CD4-positive, alpha-beta memory T cell (primary cell): ENCODE results near the gene KCNA2. TPM values are rescaled to one million over a fixed set of nuclear protein-coding genes. Genes with fewer than 3 reads are reported as not detected.

Experiments used
- CTCF ChIA-PET: fragments of 350-600 bp; sonication (Branson Sonifier 250); formaldehyde crosslinking; loops from one replicate; lab custom pipeline; 2021; ENCODE audit warnings: inconsistent platforms; ENCODE audit not compliant: partially characterized antibody; lab: Charles Lee
- POLR2A ChIA-PET: fragments of 350-600 bp; sonication (Branson Sonifier 250); formaldehyde crosslinking; loops from one replicate; lab custom pipeline; 2021; ENCODE audit not compliant: partially characterized antibody; lab: Charles Lee
- DNase-seq, 5 donors: peaks; one replicate each; pipeline versions ENCODE4 v3.0.0 to v3.0.0-alpha.2; 2020 to 2022; ENCODE audit warnings: mixed read lengths in 1 of 5
- H3K27ac ChIP-seq: one replicate; pipeline ENCODE4 v1.7.0; 2013; ENCODE audit warnings: low read depth, low read length
- H3K27me3 ChIP-seq: 2 replicates; pipeline ENCODE4 v1.7.0; 2013; ENCODE audit warnings: mild to moderate bottlenecking, low read length, moderate library complexity; ENCODE audit not compliant: insufficient read depth
- H3K36me3 ChIP-seq: 2 replicates; pipeline ENCODE4 v1.7.0; 2013; ENCODE audit warnings: mild to moderate bottlenecking, low read length, moderate library complexity; ENCODE audit not compliant: insufficient read depth
- H3K4me1 ChIP-seq: 2 replicates; pipeline ENCODE4 v1.7.0; 2013; ENCODE audit warnings: mild to moderate bottlenecking, low read length, moderate library complexity; ENCODE audit not compliant: insufficient read depth
- H3K4me3 ChIP-seq, 2 donors: one replicate each; pipeline ENCODE4 v1.7.0; 2013; ENCODE audit warnings: low read length in 2 of 2, mild to moderate bottlenecking in 1 of 2
- H3K9me3 ChIP-seq, 2 donors: one replicate each; pipeline ENCODE4 v1.7.0; 2013; ENCODE audit warnings: low read length in 2 of 2, control low read depth in 1 of 2; ENCODE audit not compliant: control insufficient read depth in 1 of 2
- H3K27ac Mint-ChIP-seq, 7 donors: one replicate each; pipeline ENCODE4 v1.8.0; 2020 to 2021; ENCODE audit warnings: mixed read lengths in 7 of 7, mild to moderate bottlenecking in 6 of 7, inconsistent platforms in 3 of 7, moderate library complexity in 3 of 7
- H3K27me3 Mint-ChIP-seq, 2 donors: one replicate each; pipeline ENCODE4 v1.8.0; 2020 to 2021; ENCODE audit warnings: mixed read lengths in 2 of 2
- H3K36me3 Mint-ChIP-seq, 2 donors: one replicate each; pipeline ENCODE4 v1.8.0; 2020 to 2021; ENCODE audit warnings: mixed read lengths in 2 of 2, inconsistent platforms in 1 of 2, mild to moderate bottlenecking in 1 of 2
- H3K4me1 Mint-ChIP-seq, 4 donors: one replicate each; pipeline ENCODE4 v1.8.0; 2020 to 2021; ENCODE audit warnings: mixed read lengths in 4 of 4, mild to moderate bottlenecking in 1 of 4
- H3K4me3 Mint-ChIP-seq, 8 donors: one replicate each; pipeline ENCODE4 v1.8.0; 2020 to 2021; ENCODE audit warnings: mixed read lengths in 8 of 8, mild to moderate bottlenecking in 7 of 8, moderate library complexity in 6 of 8, inconsistent platforms in 3 of 8
- H3K9me3 Mint-ChIP-seq, 8 donors: one replicate each; pipeline ENCODE4 v1.8.0; 2020 to 2021; ENCODE audit warnings: mixed read lengths in 8 of 8, mild to moderate bottlenecking in 5 of 8, inconsistent platforms in 3 of 8, moderate library complexity in 1 of 8
- intact Hi-C: fragments of 100-400 bp; cut with micrococcal nuclease; formaldehyde crosslinking; loops from one replicate; pipeline ENCODE4 v1.15.1; 2023
- polyA plus RNA-seq, 2 donors: library from polyadenylated mRNA; unstranded; fragments of 300-500 nt; fragmentation: Illumina TruSeq; gene quantifications; one replicate each; pipeline ENCODE4 v1.2.3, GENCODE V29; 2021
- total RNA-seq, 2 experiments: library from RNA; stranded (reverse); gene quantifications; one replicate each; pipeline ENCODE4 v1.2.3, GENCODE V29; 2021

KCNA2 gene
- total and polyA plus RNA-seq, 4 experiments from 2014 or later, result 0.26 to 2.2 (median 1.1) TPM

- intact Hi-C loops, result no loop called here
- peaks cover 0 to 2% (median 0%) of the 10 kb centered on the region in 8 donors for H3K9me3 Mint-ChIP-seq
- no peak for DNase-seq
- no peaks in the 10 kb centered on the region for H3K27me3 ChIP-seq
- CTCF ChIA-PET, result interaction anchor here (1.0 to 1.2 kb wide), 2 partner anchors 86 kb away, joined by 3 read pairs; no protein-coding TSS in a partner anchor
- no peak overlapping the region for H3K4me3 ChIP-seq
- no peak overlapping the region for H3K27ac Mint-ChIP-seq
- H3K27me3 Mint-ChIP-seq, result peaks cover 5 to 11% of the 10 kb centered on the region in 2 donors
- no peaks in the 10 kb centered on the region for H3K36me3 ChIP-seq
- H3K4me1 Mint-ChIP-seq, result no peaks in the 10 kb centered on the region
- H3K9me3 ChIP-seq, result no peaks in the 10 kb centered on the region
- H3K4me3 Mint-ChIP-seq, result no peak overlapping the region
- H3K36me3 Mint-ChIP-seq, result no peaks in the 10 kb centered on the region
- no peak overlapping the region for H3K27ac ChIP-seq
- POLR2A ChIA-PET, result interaction anchor here (0.6 kb wide), 1 partner anchor 37 kb away, joined by 3 read pairs; no protein-coding TSS in a partner anchor
- H3K4me1 ChIP-seq, result no peaks in the 10 kb centered on the region
These were observed 23.8 kb downstream of the KCNA2 start for GRCh38 chr1:110582378-110582777.

- Histone ChIP-seq H3K4me3 (no peak overlapping the region), H3K27me3 (no peaks in the 10 kb centered on the region), H3K9me3 (no peaks in the 10 kb centered on the region), H3K36me3 (no peaks in the 10 kb centered on the region), H3K27ac (no peak overlapping the region), H3K4me1 (no peaks in the 10 kb centered on the region)
- intact Hi-C loops, result no loop called here
- Mint-ChIP-seq H3K4me1 (no peaks in the 10 kb centered on the region), H3K9me3 (peaks cover 0 to 2% (median 0%) of the 10 kb centered on the region in 8 donors), H3K36me3 (no peaks in the 10 kb centered on the region), H3K27ac (no peak overlapping the region), H3K4me3 (no peak overlapping the region), H3K27me3 (peaks cover 8 to 13% of the 10 kb centered on the region in 2 donors)
- DNase-seq, result no peak
- ChIA-PET CTCF (interaction anchor here (1.0 kb wide), 1 partner anchor 86 kb away, joined by 3 read pairs; no protein-coding TSS in a partner anchor), POLR2A (interaction anchor here (0.6 kb wide), 1 partner anchor 38 kb away, joined by 3 read pairs; no protein-coding TSS in a partner anchor)
These were observed 24.4 kb downstream of the KCNA2 start for GRCh38 chr1:110581682-110582145.

GRCh38 chr1:110580244-110580643 is 25.9 kb downstream of the KCNA2 start:
- intact Hi-C loops, result no loop called here
- Histone ChIP-seq H3K9me3 (no peaks in the 10 kb centered on the region), H3K36me3 (no peaks in the 10 kb centered on the region), H3K27ac (no peak overlapping the region), H3K27me3 (no peaks in the 10 kb centered on the region), H3K4me3 (no peak overlapping the region), H3K4me1 (no peaks in the 10 kb centered on the region)
- CTCF ChIA-PET, result no interaction called here
- peaks cover 9 to 13% of the 10 kb centered on the region in 2 donors for H3K27me3 Mint-ChIP-seq
- H3K4me3 Mint-ChIP-seq, result no peak overlapping the region
- no peak for DNase-seq
- H3K36me3 Mint-ChIP-seq, result no peaks in the 10 kb centered on the region
- POLR2A ChIA-PET, result no interaction called here
- no peak overlapping the region for H3K27ac Mint-ChIP-seq
- no peaks in the 10 kb centered on the region for H3K4me1 Mint-ChIP-seq
- peaks cover 0 to 2% (median 0%) of the 10 kb centered on the region in 8 donors for H3K9me3 Mint-ChIP-seq

- no peak overlapping the region for H3K27ac Mint-ChIP-seq
- intact Hi-C loops, result no loop called here
These were observed 26.7 kb downstream of the KCNA2 start for GRCh38 chr1:110579460-110579859.

GRCh38 chr1:110576441-110576840 is 29.7 kb downstream of the KCNA2 start:
- Histone ChIP-seq H3K36me3 (no peaks in the 10 kb centered on the region), H3K27me3 (no peaks in the 10 kb centered on the region), H3K9me3 (no peaks in the 10 kb centered on the region), H3K4me3 (no peak overlapping the region), H3K27ac (no peak overlapping the region), H3K4me1 (no peaks in the 10 kb centered on the region)
- ChIA-PET CTCF (no interaction called here), POLR2A (no interaction called here)
- Mint-ChIP-seq H3K27me3 (peaks cover 11 to 16% of the 10 kb centered on the region in 2 donors), H3K27ac (no peak overlapping the region), H3K36me3 (no peaks in the 10 kb centered on the region), H3K4me3 (no peak overlapping the region), H3K4me1 (no peaks in the 10 kb centered on the region), H3K9me3 (peaks cover 0 to 2% (median 0%) of the 10 kb centered on the region in 8 donors)
- no peak for DNase-seq
- intact Hi-C loops, result no loop called here

More at GRCh38 chr1:110579460-110579859, 26.7 kb downstream of the KCNA2 start:
- Mint-ChIP-seq H3K27me3 (peaks cover 9 to 16% of the 10 kb centered on the region in 2 donors), H3K36me3 (no peaks in the 10 kb centered on the region), H3K4me3 (no peak overlapping the region), H3K9me3 (peaks cover 0 to 2% (median 0%) of the 10 kb centered on the region in 8 donors), H3K4me1 (no peaks in the 10 kb centered on the region)
- Histone ChIP-seq H3K36me3 (no peaks in the 10 kb centered on the region), H3K27me3 (no peaks in the 10 kb centered on the region), H3K9me3 (no peaks in the 10 kb centered on the region), H3K27ac (no peak overlapping the region), H3K4me3 (no peak overlapping the region), H3K4me1 (no peaks in the 10 kb centered on the region)
- DNase-seq, result no peak
- CTCF ChIA-PET, result no interaction called here
- POLR2A ChIA-PET, result no interaction called here

- Histone ChIP-seq H3K36me3 (no peaks in the 10 kb centered on the region), H3K4me1 (no peaks in the 10 kb centered on the region), H3K9me3 (no peaks in the 10 kb centered on the region), H3K27me3 (no peaks in the 10 kb centered on the region), H3K27ac (no peak overlapping the region), H3K4me3 (no peak overlapping the region)
- no peaks in the 10 kb centered on the region for H3K36me3 Mint-ChIP-seq
- H3K4me1 Mint-ChIP-seq, result no peaks in the 10 kb centered on the region
- no peak for DNase-seq
- CTCF ChIA-PET, result interaction anchor here (1.0 to 2.1 kb wide), 4 partner anchors 16 to 208 kb away, joined by 3 to 11 read pairs (median 6); no protein-coding TSS in a partner anchor
- peaks cover 19 to 23% of the 10 kb centered on the region in 2 donors for H3K27me3 Mint-ChIP-seq
- POLR2A ChIA-PET, result no interaction called here
- no peaks in the 10 kb centered on the region for H3K9me3 Mint-ChIP-seq
- H3K4me3 Mint-ChIP-seq, result no peak overlapping the region
- H3K27ac Mint-ChIP-seq, result no peak overlapping the region
- intact Hi-C loops, result no loop called here
These were observed 32.8 kb downstream of the KCNA2 start for GRCh38 chr1:110573314-110573713.

- intact Hi-C loops, result no loop called here
- POLR2A ChIA-PET, result no interaction called here
- H3K36me3 Mint-ChIP-seq, result no peaks in the 10 kb centered on the region
- no peaks in the 10 kb centered on the region for H3K4me1 Mint-ChIP-seq
- no peak overlapping the region for H3K4me3 ChIP-seq
- no peak for DNase-seq
- no peak overlapping the region for H3K4me3 Mint-ChIP-seq
- H3K27me3 Mint-ChIP-seq, result peaks cover 19 to 23% of the 10 kb centered on the region in 2 donors
- H3K9me3 ChIP-seq, result no peaks in the 10 kb centered on the region
- H3K27ac Mint-ChIP-seq, result no peak overlapping the region
- H3K9me3 Mint-ChIP-seq, result no peaks in the 10 kb centered on the region
- H3K27me3 ChIP-seq, result no peaks in the 10 kb centered on the region
- CTCF ChIA-PET, result interaction anchor here (1.5 to 2.1 kb wide), 3 partner anchors 17 to 208 kb away, joined by 4 to 11 read pairs (median 7); no protein-coding TSS in a partner anchor
- no peak overlapping the region for H3K27ac ChIP-seq
- H3K4me1 ChIP-seq, result no peaks in the 10 kb centered on the region
- H3K36me3 ChIP-seq, result no peaks in the 10 kb centered on the region
These were observed 33.4 kb downstream of the KCNA2 start for GRCh38 chr1:110572751-110573150.
